PC-9 (cell line): ENCODE data around the gene MAP3K13. TPM values are rescaled to one million over a fixed set of nuclear protein-coding genes. Genes with fewer than 3 reads are reported as not detected.
"Not testable (repeated sequence)": the region's sequence is repeated elsewhere in the genome, so short reads cannot be mapped to it uniquely, and the experiment has no call there.

Experiments
- BruUV-seq: library from RNA; stranded (reverse); fragments of 400-500 nt; replicated peaks from 2 replicates; lab custom pipeline; 2021; lab: Mats Ljungman, UMichigan
- CTCF ChIA-PET: fragments of 300-600 bp; sonication (Branson Sonifier 250); formaldehyde crosslinking; loops from one replicate; lab custom pipeline; 2022; ENCODE audit warnings: antibody characterized with exemption; lab: Charles Lee
- POLR2A ChIA-PET: fragments of 300-600 bp; sonication (Branson Sonifier 250); formaldehyde crosslinking; loops from one replicate; lab custom pipeline; 2022; ENCODE audit warnings: antibody characterized with exemption; ENCODE audit not compliant: unreplicated experiment; lab: Charles Lee
- DNase-seq, 2 experiments: peaks; one replicate each; pipeline versions ENCODE4 v3.0.0 to v3.0.0-alpha.2; 2015 to 2022; ENCODE audit warnings: mixed read lengths in 1 of 2
- H2AFZ ChIP-seq: fragments of 200-600 bp; sonication (generic); 2 replicates; pipeline ENCODE4 v1.8.1; 2017; ENCODE audit warnings: antibody characterized with exemption
- H3F3A ChIP-seq: fragments of 200-600 bp; sonication (generic); 2 replicates; pipeline ENCODE4 v1.8.1; 2017; ENCODE audit warnings: antibody characterized with exemption, mild to moderate bottlenecking, low read depth; ENCODE audit not compliant: insufficient read depth
- H3K27ac ChIP-seq: fragments of 200-600 bp; sonication (generic); 2 replicates; pipeline ENCODE4 v1.6.1; 2016; ENCODE audit warnings: mixed run types
- H3K27me3 ChIP-seq: fragments of 200-600 bp; sonication (generic); 2 replicates; pipeline ENCODE4 v1.6.1; 2016; ENCODE audit warnings: low read depth, mixed run types; ENCODE audit not compliant: insufficient read depth
- H3K36me3 ChIP-seq: fragments of 200-600 bp; sonication (generic); 2 replicates; pipeline ENCODE4 v1.6.1; 2016; ENCODE audit warnings: low read depth, mixed run types
- H3K4me1 ChIP-seq: fragments of 200-600 bp; sonication (generic); replicated peaks from 2 replicates; pipeline ENCODE4 v1.6.1; 2016; ENCODE audit warnings: mixed run types; ENCODE audit not compliant: insufficient read depth
- H3K4me2 ChIP-seq: fragments of 200-600 bp; sonication (generic); 2 replicates; pipeline ENCODE4 v1.6.1; 2017; ENCODE audit warnings: mixed run types
- H3K4me3 ChIP-seq: fragments of 200-600 bp; sonication (generic); 2 replicates; pipeline ENCODE4 v1.6.1; 2016; ENCODE audit warnings: mixed run types
- H3K79me2 ChIP-seq: fragments of 200-600 bp; sonication (generic); 2 replicates; pipeline ENCODE4 v1.6.1; 2017; ENCODE audit warnings: low read depth, mixed run types
- H3K9me2 ChIP-seq: fragments of 200-600 bp; sonication (generic); 2 replicates; pipeline ENCODE4 v1.8.1; 2017; ENCODE audit warnings: mild to moderate bottlenecking; ENCODE audit not compliant: insufficient read depth
- H3K9me3 ChIP-seq: fragments of 200-600 bp; sonication (generic); 2 replicates; pipeline ENCODE4 v1.8.1; 2016; ENCODE audit warnings: low read depth; ENCODE audit not compliant: insufficient read depth
- H4K20me1 ChIP-seq: fragments of 200-600 bp; sonication (generic); 2 replicates; pipeline ENCODE4 v1.8.1; 2017; ENCODE audit not compliant: insufficient read depth
- EZH2 ChIP-seq: fragments of 200-600 bp; sonication (generic); IDR thresholded peaks from 2 replicates; pipeline ENCODE4 v1.8.0; 2017; ENCODE audit warnings: antibody characterized with exemption, low read depth
- intact Hi-C: fragments of 100-400 bp; cut with micrococcal nuclease; formaldehyde crosslinking; loops from one replicate; pipeline ENCODE4 v1.10.0; 2022; ENCODE audit not compliant: unreplicated experiment
- total RNA-seq: library from RNA; stranded (reverse); gene quantifications from 2 replicates; pipeline ENCODE4 v1.2.3, GENCODE V29; 2021
- TF ChIP-seq, protein P1 (sequence below): fragments of 200-600 bp; sonication (generic); conservative IDR thresholded peaks from 2 replicates; pipeline ENCODE4 v1.6.1; 2017; ENCODE audit warnings: mixed run types, antibody characterized with exemption, mild to moderate bottlenecking, moderate library complexity

Gene MAP3K13
- total RNA-seq, 1 experiment from 2014 or later, result 65.5 TPM

GRCh38 chr3:185365291-185366073 is 2.5 kb downstream of the MAP3K13 start:
- Histone ChIP-seq H3F3A (peaks cover 14% of the 10 kb centered on the region), H3K9me3 (no peaks in the 10 kb centered on the region), H3K27ac (no peak overlapping the region), H3K27me3 (no peaks in the 10 kb centered on the region), H3K4me2 (peak overlapping the region; percentile 93), H4K20me1 (no peaks in the 10 kb centered on the region), H3K4me3 (no peak overlapping the region), H3K79me2 (no peaks in the 10 kb centered on the region), H3K9me2 (no peaks in the 10 kb centered on the region), H3K4me1 (peaks cover 24% of the 10 kb centered on the region), H3K36me3 (no peaks in the 10 kb centered on the region), H2AFZ (no peak overlapping the region)
- intact Hi-C loops, result loop anchor here (5.0 to 10.0 kb wide), 2 partner anchors 129 to 222 kb away; partner anchors contain the start of genes SENP2 and TMEM41A
- POLR2A ChIA-PET, result interaction anchor here (0.7 kb wide), 1 partner anchor 55 kb away, joined by 11 read pairs; no protein-coding TSS in a partner anchor
- no peak for TF ChIP-seq EZH2
- TF ChIP-seq, protein P1, sequence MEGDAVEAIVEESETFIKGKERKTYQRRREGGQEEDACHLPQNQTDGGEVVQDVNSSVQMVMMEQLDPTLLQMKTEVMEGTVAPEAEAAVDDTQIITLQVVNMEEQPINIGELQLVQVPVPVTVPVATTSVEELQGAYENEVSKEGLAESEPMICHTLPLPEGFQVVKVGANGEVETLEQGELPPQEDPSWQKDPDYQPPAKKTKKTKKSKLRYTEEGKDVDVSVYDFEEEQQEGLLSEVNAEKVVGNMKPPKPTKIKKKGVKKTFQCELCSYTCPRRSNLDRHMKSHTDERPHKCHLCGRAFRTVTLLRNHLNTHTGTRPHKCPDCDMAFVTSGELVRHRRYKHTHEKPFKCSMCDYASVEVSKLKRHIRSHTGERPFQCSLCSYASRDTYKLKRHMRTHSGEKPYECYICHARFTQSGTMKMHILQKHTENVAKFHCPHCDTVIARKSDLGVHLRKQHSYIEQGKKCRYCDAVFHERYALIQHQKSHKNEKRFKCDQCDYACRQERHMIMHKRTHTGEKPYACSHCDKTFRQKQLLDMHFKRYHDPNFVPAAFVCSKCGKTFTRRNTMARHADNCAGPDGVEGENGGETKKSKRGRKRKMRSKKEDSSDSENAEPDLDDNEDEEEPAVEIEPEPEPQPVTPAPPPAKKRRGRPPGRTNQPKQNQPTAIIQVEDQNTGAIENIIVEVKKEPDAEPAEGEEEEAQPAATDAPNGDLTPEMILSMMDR, result no peak
- no TSS peak for BruUV-seq
- CTCF ChIA-PET, result no interaction called here
- DNase-seq, result peak; percentile 66 to 89

- no peaks in the 10 kb centered on the region for H4K20me1 ChIP-seq
- CTCF ChIA-PET, result no interaction called here
- H3K9me3 ChIP-seq, result no peaks in the 10 kb centered on the region
- H2AFZ ChIP-seq, result no peak overlapping the region
- no peaks in the 10 kb centered on the region for H3K27me3 ChIP-seq
- H3K9me2 ChIP-seq, result no peaks in the 10 kb centered on the region
- peaks cover 14% of the 10 kb centered on the region for H3F3A ChIP-seq
- intact Hi-C loops, result loop anchor here (5.0 to 10.0 kb wide), 2 partner anchors 129 to 221 kb away; partner anchors contain the start of genes SENP2 and TMEM41A
- no peak for DNase-seq
- TF ChIP-seq EZH2, result no peak
- TF ChIP-seq, protein P1, result no peak
- peaks cover 24% of the 10 kb centered on the region for H3K4me1 ChIP-seq
- H3K36me3 ChIP-seq, result no peaks in the 10 kb centered on the region
- POLR2A ChIA-PET, result interaction anchor here (0.6 kb wide), 1 partner anchor 220 kb away, joined by 3 read pairs; the partner anchor contains the start of gene SENP2
- no peak overlapping the region for H3K27ac ChIP-seq
- no TSS peak for BruUV-seq
- no peak overlapping the region for H3K4me2 ChIP-seq
- H3K4me3 ChIP-seq, result no peak overlapping the region
- H3K79me2 ChIP-seq, result no peaks in the 10 kb centered on the region
Measured at GRCh38 chr3:185366074-185366335, 3.1 kb downstream of the MAP3K13 start.

- CTCF ChIA-PET, result no interaction called here
- no peak overlapping the region for H3K27ac ChIP-seq
- no peak overlapping the region for H2AFZ ChIP-seq
- no peaks in the 10 kb centered on the region for H3K9me2 ChIP-seq
- no peak for DNase-seq
- no TSS peak for BruUV-seq
- H3K27me3 ChIP-seq, result no peaks in the 10 kb centered on the region
- intact Hi-C loops, result loop anchor here (5.0 to 10.0 kb wide), 2 partner anchors 128 to 220 kb away; partner anchors contain the start of genes SENP2 and TMEM41A
- no peaks in the 10 kb centered on the region for H3K36me3 ChIP-seq
- H3K4me2 ChIP-seq, result no peak overlapping the region
- no peak for TF ChIP-seq EZH2
- TF ChIP-seq, protein P1, result no peak
- POLR2A ChIA-PET, result interaction anchor here (0.7 kb wide), 1 partner anchor 58 kb away, joined by 4 read pairs; no protein-coding TSS in a partner anchor
- H3K9me3 ChIP-seq, result no peaks in the 10 kb centered on the region
- no peaks in the 10 kb centered on the region for H3K79me2 ChIP-seq
- H3F3A ChIP-seq, result peaks cover 14% of the 10 kb centered on the region
- H4K20me1 ChIP-seq, result no peaks in the 10 kb centered on the region
- H3K4me1 ChIP-seq, result peaks cover 24% of the 10 kb centered on the region
- H3K4me3 ChIP-seq, result no peak overlapping the region
Measured at GRCh38 chr3:185366913-185367312, 4.0 kb downstream of the MAP3K13 start.

GRCh38 chr3:185370349-185370748 is 7.4 kb downstream of the MAP3K13 start:
- DNase-seq, intact Hi-C loops, H3K4me2 ChIP-seq, H3K27ac ChIP-seq, H4K20me1 ChIP-seq, H3K4me3 ChIP-seq, H3K36me3 ChIP-seq, H3F3A ChIP-seq, CTCF ChIA-PET, H2AFZ ChIP-seq, BruUV-seq, H3K9me2 ChIP-seq, POLR2A ChIA-PET, H3K9me3 ChIP-seq, H3K79me2 ChIP-seq, H3K27me3 ChIP-seq, H3K4me1 ChIP-seq: not testable (repeated sequence)
